ENCODE data around the gene GOLGA6L10.

GOLGA6L10 gene

GRCh38 chr15:82298032-82298431 lies 51.2 kb downstream of the GOLGA6L10 start:
- DNase-seq: no peak

- no peak for DNase-seq
Observed at GRCh38 chr15:82297546-82297945, 51.7 kb downstream of the GOLGA6L10 start.

- no peak for DNase-seq
Observed at GRCh38 chr15:82294061-82294690, 55.1 kb downstream of the GOLGA6L10 start.

GRCh38 chr15:82292271-82292670 lies 57.0 kb downstream of the GOLGA6L10 start:
- DNase-seq: no peak

Measured in cerebellar nuclear complex (tissue), 1 donor.